ENCODE results near the gene SIRT6. TPM values are rescaled to one million over a fixed set of nuclear protein-coding genes. Genes with fewer than 3 reads are reported as not detected.
A peak's percentile ranks its signal among the peaks of the same experiment; 100 is the strongest.

SIRT6 gene
- total and polyA plus RNA-seq, 9 of the 15 experiments (the other 6 are each of a cell fraction or from before 2014, with no cell fraction given), result 1.4 to 41.1 (median 10.2) TPM

GRCh38 chr19:4139614-4140236 is 42.6 kb downstream of the SIRT6 start (continued):
- TF ChIP-seq ARID4B (CRISPR knock-in tag; IDR thresholded peaks at IDR 0.05) (no peak), ETV1 (tag; conservative IDR thresholded peaks at IDR 0.05; ENCODE audit: low read depth) (no peak), REST (IDR thresholded peaks at IDR 0.05; ENCODE audit: borderline replicate concordance) (peak; percentile 82), REST (CRISPR knock-in tag; IDR thresholded peaks at IDR 0.05; ENCODE audit: low read depth) (no peak), DEAF1 (CRISPR knock-in tag; IDR thresholded peaks at IDR 0.05) (no peak), ZNF165 (CRISPR knock-in tag; IDR thresholded peaks at IDR 0.05; ENCODE audit: borderline replicate concordance) (no peak), ELF4 (CRISPR knock-in tag; IDR thresholded peaks at IDR 0.05) (0 out of 2 replicates have a peak, but pooled peaks have one; percentile 11), RB1 (IDR thresholded peaks at IDR 0.05; ENCODE audit: low read depth) (0 out of 2 replicates have a peak, but pooled peaks have one; percentile 60)

All from K562 (cell line).